PFSK-1 (cell line): ENCODE measurements around the gene SORT1.

ENCODE experiments used
- POLR2AphosphoS5 ChIP-seq: IDR thresholded peaks from 2 replicates; pipeline ENCODE4 v1.6.1; 2012; ENCODE audit warnings: low read depth, mild to moderate bottlenecking, control low read depth, low read length, moderate library complexity
- REST ChIP-seq, 2 experiments: IDR thresholded peaks; 2 replicates each; pipeline versions ENCODE4 v1.6.1 to v1.8.0; 2011 to 2012; ENCODE audit warnings: low read depth in 2 of 2, low read length in 2 of 2, control low read depth in 1 of 2, inconsistent platforms in 1 of 2, mild to moderate bottlenecking in 1 of 2, moderate library complexity in 1 of 2; ENCODE audit not compliant: insufficient read depth in 1 of 2
- SIN3A ChIP-seq: IDR thresholded peaks from 2 replicates; pipeline ENCODE4 v1.6.1; 2012; ENCODE audit warnings: mild to moderate bottlenecking, low read length, moderate library complexity, borderline replicate concordance; ENCODE audit not compliant: insufficient read depth

DNA sequence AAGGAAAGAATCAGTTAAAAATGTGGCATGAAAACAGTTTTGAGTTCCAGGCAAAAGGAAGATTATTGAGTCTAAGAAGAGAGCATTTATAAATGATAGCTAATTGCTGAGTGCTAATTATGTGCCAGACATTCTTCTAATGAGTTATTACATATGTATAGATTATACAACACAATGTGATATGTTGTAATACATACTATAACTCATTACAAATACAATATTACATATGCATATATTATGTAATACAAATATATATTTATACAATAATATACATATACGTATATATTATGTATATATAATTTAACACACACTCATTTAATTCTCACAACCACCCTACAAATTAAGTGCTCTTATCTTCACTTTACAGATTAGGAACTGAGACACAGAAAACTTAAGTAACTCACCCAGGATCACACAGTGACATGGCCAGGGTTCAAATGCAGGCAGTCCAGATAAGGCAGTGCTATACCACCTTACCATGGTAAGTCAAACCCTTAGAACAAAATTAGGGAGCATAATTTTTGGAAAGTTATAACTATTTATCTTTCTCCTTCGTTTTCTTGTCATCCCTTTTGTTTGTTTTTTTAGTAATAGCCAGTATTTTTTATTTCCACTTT is 4.0 kb downstream of the SORT1 start:
- TF ChIP-seq REST (IDR thresholded peaks at IDR 0.05; ENCODE audit: insufficient read depth in 1 of 2, low read depth in 2 of 2, low read length in 2 of 2) (no peak), SIN3A (no peak), POLR2AphosphoS5 (no peak)
